SU-DHL-6 (cell line): Measurements from ENCODE around the gene EVI5.

ENCODE experiments used
- CTCF ChIP-seq: fragments of 200-600 bp; sonication (generic); IDR thresholded peaks from one replicate; pipeline ENCODE4 v1.5.1; 2017; ENCODE audit warnings: antibody characterized with exemption, mild to moderate bottlenecking, low read length, moderate library complexity; ENCODE audit not compliant: insufficient read depth, poor library complexity, severe bottlenecking
- EZH2phosphoT487 ChIP-seq: fragments of 200-600 bp; sonication (generic), shearing (Covaris generic); conservative IDR thresholded peaks from 2 replicates; pipeline ENCODE4 v1.6.1; 2018; ENCODE audit warnings: mild to moderate bottlenecking, antibody characterized with exemption, low read length, moderate library complexity, mixed read lengths

GRCh38 chr1:92805216-92805615, 20.3 kb upstream of the EVI5 start:
- TF ChIP-seq CTCF (no peak), EZH2phosphoT487 (no peak)
